ENCODE results near the gene SPOCK1.

Gene SPOCK1

DNA sequence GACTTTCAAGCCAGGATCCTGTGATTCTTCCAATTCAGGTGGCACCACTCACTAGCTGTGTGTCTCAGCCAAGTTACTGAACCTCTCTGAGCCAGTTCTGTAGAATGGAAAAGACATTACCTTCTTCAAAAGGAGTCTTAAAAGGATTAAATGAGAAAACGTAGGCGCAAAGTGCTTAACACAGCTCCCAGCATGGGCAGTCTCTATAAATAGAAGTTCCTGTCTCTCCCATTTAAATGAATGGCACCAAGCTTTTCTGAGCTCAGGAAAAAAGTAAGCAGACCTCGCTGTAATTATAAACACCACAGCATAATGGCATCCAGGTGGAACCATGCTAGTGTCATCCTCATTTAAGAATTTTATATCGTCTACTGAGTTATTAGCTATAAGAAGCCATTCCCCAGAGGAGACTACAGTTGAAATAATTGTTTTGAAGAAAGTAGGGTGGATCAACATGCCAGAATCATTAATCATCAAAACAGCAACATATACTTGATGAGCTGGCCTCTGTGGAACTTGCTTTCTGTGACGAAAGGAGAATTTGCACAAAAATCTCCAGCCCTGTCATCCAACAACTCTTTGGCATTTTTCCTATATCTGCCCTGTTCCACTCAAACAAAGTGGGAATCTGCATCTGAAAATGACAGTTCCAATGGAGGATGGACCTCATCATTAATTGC, 188.9 kb downstream of the SPOCK1 start:
- TF ChIP-seq, protein P1, sequence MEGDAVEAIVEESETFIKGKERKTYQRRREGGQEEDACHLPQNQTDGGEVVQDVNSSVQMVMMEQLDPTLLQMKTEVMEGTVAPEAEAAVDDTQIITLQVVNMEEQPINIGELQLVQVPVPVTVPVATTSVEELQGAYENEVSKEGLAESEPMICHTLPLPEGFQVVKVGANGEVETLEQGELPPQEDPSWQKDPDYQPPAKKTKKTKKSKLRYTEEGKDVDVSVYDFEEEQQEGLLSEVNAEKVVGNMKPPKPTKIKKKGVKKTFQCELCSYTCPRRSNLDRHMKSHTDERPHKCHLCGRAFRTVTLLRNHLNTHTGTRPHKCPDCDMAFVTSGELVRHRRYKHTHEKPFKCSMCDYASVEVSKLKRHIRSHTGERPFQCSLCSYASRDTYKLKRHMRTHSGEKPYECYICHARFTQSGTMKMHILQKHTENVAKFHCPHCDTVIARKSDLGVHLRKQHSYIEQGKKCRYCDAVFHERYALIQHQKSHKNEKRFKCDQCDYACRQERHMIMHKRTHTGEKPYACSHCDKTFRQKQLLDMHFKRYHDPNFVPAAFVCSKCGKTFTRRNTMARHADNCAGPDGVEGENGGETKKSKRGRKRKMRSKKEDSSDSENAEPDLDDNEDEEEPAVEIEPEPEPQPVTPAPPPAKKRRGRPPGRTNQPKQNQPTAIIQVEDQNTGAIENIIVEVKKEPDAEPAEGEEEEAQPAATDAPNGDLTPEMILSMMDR (IDR thresholded peaks at IDR 0.05; ENCODE audit: insufficient read depth, low read length, poor library complexity, severe bottlenecking), result no peak
- H3K4me3 ChIP-seq (replicated peaks; ENCODE audit: low read depth, low read length), result no peak overlapping the region
- no peaks in the 10 kb centered on the region for H3K36me3 ChIP-seq (ENCODE audit: control insufficient read depth, insufficient read depth, low read length)
- no peak for DNase-seq (ENCODE audit: extremely low read depth, insufficient read length)
- H3K27me3 ChIP-seq (replicated peaks; ENCODE audit: control insufficient read depth, insufficient read depth, low read length), result peaks cover 2% of the 10 kb centered on the region

DNA sequence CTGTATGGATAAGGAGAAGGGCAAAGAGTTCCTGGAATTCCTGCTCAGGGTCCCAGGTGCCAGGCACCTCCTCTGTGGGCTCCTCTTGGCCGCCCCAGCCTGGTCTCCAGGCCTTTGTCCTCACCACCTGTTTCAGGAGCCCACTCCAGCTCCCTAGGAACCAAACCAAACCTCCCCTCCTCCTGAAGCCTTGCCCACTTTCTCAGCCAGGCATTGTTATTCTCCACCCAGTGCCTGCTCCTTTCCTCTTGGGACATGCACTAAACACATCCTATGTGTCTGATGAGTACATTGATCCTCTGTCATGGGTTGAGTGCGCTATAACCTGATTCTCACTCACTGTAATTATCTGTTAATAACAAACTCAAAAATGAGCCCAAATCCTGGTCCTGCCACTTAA, 189.8 kb downstream of the SPOCK1 start:
- Histone ChIP-seq H3K27me3 (replicated peaks; ENCODE audit: control insufficient read depth, insufficient read depth, low read length) (peaks cover 2% of the 10 kb centered on the region), H3K4me3 (replicated peaks; ENCODE audit: low read depth, low read length) (no peak overlapping the region), H3K36me3 (ENCODE audit: control insufficient read depth, insufficient read depth, low read length) (no peaks in the 10 kb centered on the region)
- DNase-seq (ENCODE audit: extremely low read depth, insufficient read length), result no peak
- TF ChIP-seq, protein P1 (IDR thresholded peaks at IDR 0.05; ENCODE audit: insufficient read depth, low read length, poor library complexity, severe bottlenecking), result no peak

DNA sequence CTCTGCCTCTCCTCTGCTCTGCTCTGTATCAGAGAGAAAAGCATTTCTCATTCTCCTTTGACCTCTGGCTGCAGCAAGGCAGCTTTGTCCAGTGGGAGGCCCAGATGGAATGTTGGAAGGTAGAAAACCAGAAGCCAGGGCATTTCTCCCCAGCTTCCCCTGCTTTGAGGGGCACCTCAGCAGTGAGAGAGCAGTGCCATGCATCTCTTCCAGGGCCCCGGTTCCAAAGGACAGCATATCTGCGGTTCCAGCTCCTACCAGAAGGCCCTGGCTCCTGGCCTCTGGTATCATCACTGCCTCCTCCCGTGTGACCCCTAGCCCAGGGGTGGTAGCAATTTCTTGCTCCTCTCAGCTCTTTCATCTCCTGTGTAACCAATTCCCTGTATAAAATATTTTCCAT, 190.8 kb downstream of the SPOCK1 start:
- no peaks in the 10 kb centered on the region for H3K36me3 ChIP-seq (ENCODE audit: control insufficient read depth, insufficient read depth, low read length)
- TF ChIP-seq, protein P1 (IDR thresholded peaks at IDR 0.05; ENCODE audit: insufficient read depth, low read length, poor library complexity, severe bottlenecking), result no peak
- H3K27me3 ChIP-seq (replicated peaks; ENCODE audit: control insufficient read depth, insufficient read depth, low read length), result peaks cover 2% of the 10 kb centered on the region
- no peak for DNase-seq (ENCODE audit: extremely low read depth, insufficient read length)
- H3K4me3 ChIP-seq (replicated peaks; ENCODE audit: low read depth, low read length), result no peak overlapping the region

DNA sequence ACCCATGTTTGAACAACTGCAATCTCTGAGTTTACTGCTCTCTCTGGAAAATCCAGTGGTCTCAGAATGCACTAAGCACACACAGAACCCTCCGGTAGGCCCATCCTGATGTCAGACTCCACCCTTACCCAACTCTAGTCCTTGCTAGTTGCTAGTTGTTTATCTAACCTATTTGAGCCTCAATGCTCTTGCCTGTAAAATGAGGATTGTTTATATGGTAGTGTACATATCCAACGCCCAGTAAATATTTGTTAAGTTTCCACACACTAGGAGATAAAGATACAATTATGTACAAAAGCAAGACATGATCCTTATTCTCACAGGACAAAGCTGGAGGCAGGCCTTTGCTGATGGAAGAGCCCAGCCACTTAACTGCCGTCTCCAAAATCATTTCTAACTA, 192.2 kb downstream of the SPOCK1 start:
- DNase-seq (ENCODE audit: extremely low read depth, insufficient read length), result no peak
- no peak overlapping the region for H3K4me3 ChIP-seq (replicated peaks; ENCODE audit: low read depth, low read length)
- H3K36me3 ChIP-seq (ENCODE audit: control insufficient read depth, insufficient read depth, low read length), result no peaks in the 10 kb centered on the region
- H3K27me3 ChIP-seq (replicated peaks; ENCODE audit: control insufficient read depth, insufficient read depth, low read length), result no peaks in the 10 kb centered on the region; the same call in none of the 2 replicates
- TF ChIP-seq, protein P1 (IDR thresholded peaks at IDR 0.05; ENCODE audit: insufficient read depth, low read length, poor library complexity, severe bottlenecking), result no peak

DNA sequence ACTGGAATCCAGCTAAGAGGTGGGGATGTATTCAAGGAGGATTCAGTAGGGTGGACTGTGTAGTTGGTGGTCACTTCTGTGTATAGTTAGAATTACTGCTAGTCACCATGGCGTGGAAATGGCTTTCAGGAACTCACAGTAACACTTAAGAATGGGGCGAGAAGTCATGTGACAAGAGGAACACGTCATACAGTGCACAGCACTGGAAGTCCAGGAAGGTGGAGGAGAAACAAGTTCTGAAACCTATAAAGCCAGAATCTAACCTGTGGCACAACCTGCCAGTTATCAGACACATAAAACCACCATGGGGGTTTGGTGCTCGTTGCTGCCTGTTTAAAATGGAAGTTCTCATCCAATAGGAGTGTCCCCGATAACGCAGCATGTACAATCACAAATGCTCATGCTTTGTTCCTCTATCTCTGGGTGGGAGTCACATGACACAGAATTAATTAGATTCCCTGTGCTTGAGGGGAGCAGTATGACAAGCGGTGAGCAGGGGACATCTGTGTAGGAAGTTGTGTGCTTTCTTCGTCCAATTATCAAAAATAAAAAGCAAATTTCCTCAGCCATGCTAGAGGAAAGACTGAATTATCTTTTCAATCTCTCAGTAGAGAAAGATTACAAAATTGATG, 193.0 kb downstream of the SPOCK1 start:
- H3K27me3 ChIP-seq (replicated peaks; ENCODE audit: control insufficient read depth, insufficient read depth, low read length), result no peaks in the 10 kb centered on the region; the same call in 1 of the 2 replicates
- no peak overlapping the region for H3K4me3 ChIP-seq (replicated peaks; ENCODE audit: low read depth, low read length)
- TF ChIP-seq, protein P1 (IDR thresholded peaks at IDR 0.05; ENCODE audit: insufficient read depth, low read length, poor library complexity, severe bottlenecking), result no peak
- H3K36me3 ChIP-seq (ENCODE audit: control insufficient read depth, insufficient read depth, low read length), result no peaks in the 10 kb centered on the region
- DNase-seq (ENCODE audit: extremely low read depth, insufficient read length), result no peak
